SU-DHL-6 (cell line): Measurements from ENCODE around the gene POU4F3.

Source experiments
- H2AFZ ChIP-seq: fragments of 200-600 bp; sonication (generic); 2 replicates; pipeline ENCODE4 v1.6.1; 2014; ENCODE audit warnings: low read depth, mild to moderate bottlenecking, moderate library complexity, mixed read lengths, antibody characterized with exemption, low read length; ENCODE audit not compliant: severe bottlenecking
- H3F3A ChIP-seq: fragments of 200-600 bp; shearing (Covaris generic); 2 replicates; pipeline ENCODE4 v1.6.0; 2016; ENCODE audit warnings: antibody characterized with exemption, mild to moderate bottlenecking; ENCODE audit not compliant: insufficient read depth
- H3K27ac ChIP-seq: fragments of 200-600 bp; sonication (generic); 2 replicates; pipeline ENCODE4 v1.5.1; 2016; ENCODE audit warnings: low read depth, mild to moderate bottlenecking, low read length, moderate library complexity, mixed read lengths
- H3K27me3 ChIP-seq: fragments of 200-600 bp; sonication (generic), shearing (Covaris generic); 2 replicates; pipeline ENCODE4 v1.6.0; 2014; ENCODE audit warnings: mild to moderate bottlenecking, low read length
- H3K36me3 ChIP-seq: fragments of 200-600 bp; sonication (generic); 2 replicates; pipeline ENCODE4 v1.6.1; 2014; ENCODE audit warnings: mild to moderate bottlenecking, low read length, mixed read lengths
- H3K4me2 ChIP-seq: fragments of 300-600, 200-600 bp; shearing (Covaris generic), sonication (generic); 2 replicates; pipeline ENCODE4 v1.6.0; 2014; ENCODE audit warnings: low read length, low read depth, mild to moderate bottlenecking; ENCODE audit not compliant: poor library complexity, severe bottlenecking
- H3K4me3 ChIP-seq: fragments of 200-600 bp; sonication (generic); 2 replicates; pipeline ENCODE4 v1.5.1; 2014; ENCODE audit warnings: antibody characterized with exemption, low read length, mild to moderate bottlenecking, mixed read lengths; ENCODE audit not compliant: insufficient read depth, poor library complexity, severe bottlenecking
- H3K79me2 ChIP-seq: fragments of 200-600 bp; sonication (generic); 2 replicates; pipeline ENCODE4 v1.6.1; 2014; ENCODE audit warnings: mild to moderate bottlenecking, low read length, moderate library complexity; ENCODE audit not compliant: insufficient read depth
- H3K9ac ChIP-seq: fragments of 200-600 bp; sonication (generic); 2 replicates; pipeline ENCODE4 v1.7.0; 2014; ENCODE audit warnings: mild to moderate bottlenecking, low read length
- H3K9me2 ChIP-seq: fragments of 200-600 bp; sonication (generic); replicated peaks from 2 replicates; pipeline ENCODE4 v1.6.1; 2014; ENCODE audit warnings: low read length; ENCODE audit not compliant: insufficient read depth
- H3K9me3 ChIP-seq: fragments of 200-600 bp; sonication (generic); 2 replicates; pipeline ENCODE4 v1.6.1; 2014; ENCODE audit warnings: low read length, mixed read lengths; ENCODE audit not compliant: insufficient read depth
- H4K20me1 ChIP-seq: fragments of 200-600 bp; sonication (generic); 2 replicates; pipeline ENCODE4 v1.6.1; 2014; ENCODE audit warnings: low read depth, mild to moderate bottlenecking, antibody characterized with exemption, low read length, moderate library complexity, mixed read lengths
- CTCF ChIP-seq: fragments of 200-600 bp; sonication (generic); IDR thresholded peaks from one replicate; pipeline ENCODE4 v1.5.1; 2017; ENCODE audit warnings: antibody characterized with exemption, mild to moderate bottlenecking, low read length, moderate library complexity; ENCODE audit not compliant: insufficient read depth, poor library complexity, severe bottlenecking
- EZH2phosphoT487 ChIP-seq: fragments of 200-600 bp; sonication (generic), shearing (Covaris generic); conservative IDR thresholded peaks from 2 replicates; pipeline ENCODE4 v1.6.1; 2018; ENCODE audit warnings: mild to moderate bottlenecking, antibody characterized with exemption, low read length, moderate library complexity, mixed read lengths

Gene POU4F3

GRCh38 chr5:146365618-146366017 lies 27.0 kb downstream of the POU4F3 start:
- Histone ChIP-seq H3F3A (no peaks in the 10 kb centered on the region), H3K9me3 (no peaks in the 10 kb centered on the region), H3K4me3 (no peak overlapping the region), H2AFZ (no peak overlapping the region), H4K20me1 (no peaks in the 10 kb centered on the region), H3K9me2 (no peaks in the 10 kb centered on the region), H3K9ac (no peak overlapping the region), H3K4me2 (no peak overlapping the region), H3K27me3 (no peaks in the 10 kb centered on the region), H3K27ac (no peak overlapping the region), H3K79me2 (no peaks in the 10 kb centered on the region), H3K36me3 (no peaks in the 10 kb centered on the region)
- TF ChIP-seq EZH2phosphoT487: no peak
- TF ChIP-seq CTCF: no peak

- Histone ChIP-seq H3K79me2 (no peaks in the 10 kb centered on the region), H3K9me3 (no peaks in the 10 kb centered on the region), H3K27ac (no peak overlapping the region), H3K4me2 (no peak overlapping the region), H2AFZ (no peak overlapping the region), H4K20me1 (no peaks in the 10 kb centered on the region), H3K36me3 (no peaks in the 10 kb centered on the region), H3K4me3 (no peak overlapping the region), H3K9me2 (no peaks in the 10 kb centered on the region), H3F3A (no peaks in the 10 kb centered on the region), H3K9ac (no peak overlapping the region), H3K27me3 (no peaks in the 10 kb centered on the region)
- no peak for TF ChIP-seq EZH2phosphoT487
- no peak for TF ChIP-seq CTCF
These were observed 28.3 kb downstream of the POU4F3 start for GRCh38 chr5:146366904-146367303.

GRCh38 chr5:146368137-146368536 lies 29.5 kb downstream of the POU4F3 start:
- Histone ChIP-seq H3K9me2 (no peaks in the 10 kb centered on the region), H3K79me2 (no peaks in the 10 kb centered on the region), H3K36me3 (no peaks in the 10 kb centered on the region), H3K9me3 (no peaks in the 10 kb centered on the region), H3K27me3 (no peaks in the 10 kb centered on the region), H3F3A (no peaks in the 10 kb centered on the region), H2AFZ (no peak overlapping the region), H3K27ac (no peak overlapping the region), H4K20me1 (no peaks in the 10 kb centered on the region), H3K4me2 (no peak overlapping the region), H3K9ac (no peak overlapping the region), H3K4me3 (no peak overlapping the region)
- TF ChIP-seq EZH2phosphoT487 (no peak), CTCF (no peak)
